GM21786 (cell line): ENCODE data around the gene CCR7.
A peak's percentile ranks its signal among the peaks of the same experiment; 100 is the strongest.

Source experiments
- ATAC-seq: cut with Tn5 transposase; IDR thresholded peaks from one replicate; pipeline ENCODE4 v1.9.1; 2021; ENCODE audit not compliant: unreplicated experiment

CCR7 gene

DNA sequence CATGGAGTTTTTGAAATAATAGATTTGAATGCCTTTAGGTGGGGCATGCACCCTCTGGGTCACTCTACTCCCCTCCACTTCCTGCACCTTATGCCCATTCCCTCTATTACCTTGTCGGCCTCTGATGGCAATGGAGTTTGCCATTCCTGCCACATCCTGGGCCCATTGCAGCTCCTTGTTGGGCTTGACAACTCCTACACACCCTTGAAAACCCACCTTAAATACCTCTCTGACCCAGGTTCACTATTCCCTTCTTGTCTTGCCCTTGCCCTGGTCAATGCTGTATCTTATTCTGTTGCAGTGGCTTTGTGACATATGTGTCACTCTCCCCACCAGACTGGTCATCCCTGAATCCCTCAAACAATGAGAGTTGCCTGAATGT is 2.4 kb downstream of the CCR7 start:
- ATAC-seq, result no peak

DNA sequence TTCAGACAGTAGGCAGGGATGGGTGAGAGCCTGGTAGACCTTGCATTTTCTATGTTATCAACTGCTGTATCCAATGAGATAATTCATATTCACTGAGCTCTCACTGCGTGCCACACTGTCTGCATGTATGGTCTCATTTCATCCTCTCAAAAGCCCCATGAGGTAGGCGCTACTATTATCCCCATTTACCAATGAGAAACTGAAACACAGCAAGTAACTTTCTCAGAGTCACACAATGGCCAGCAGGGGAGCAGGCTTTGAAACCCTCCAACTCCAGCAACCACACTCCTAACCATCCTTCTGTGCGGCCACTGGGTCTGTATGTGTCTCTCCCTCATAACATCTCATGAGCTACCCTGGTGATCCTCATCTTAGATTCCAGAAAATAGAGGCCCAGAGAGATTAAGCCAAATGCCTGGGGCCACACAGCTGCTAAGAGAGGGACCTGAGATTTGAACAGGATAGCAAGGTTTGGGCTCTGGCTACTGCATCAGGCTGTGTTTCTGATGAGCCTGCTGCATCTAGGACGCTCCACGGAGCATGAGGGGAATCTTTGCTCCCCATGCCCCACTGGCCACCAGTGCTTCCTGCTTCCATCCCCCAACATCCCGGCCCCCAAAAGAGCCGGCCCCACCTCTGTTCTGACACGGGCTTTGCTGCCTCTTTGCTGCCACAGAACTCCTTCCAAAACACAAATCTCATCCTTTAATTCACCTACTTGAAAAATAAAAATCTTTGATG is 3.2 kb downstream of the CCR7 start:
- ATAC-seq, result no peak

DNA sequence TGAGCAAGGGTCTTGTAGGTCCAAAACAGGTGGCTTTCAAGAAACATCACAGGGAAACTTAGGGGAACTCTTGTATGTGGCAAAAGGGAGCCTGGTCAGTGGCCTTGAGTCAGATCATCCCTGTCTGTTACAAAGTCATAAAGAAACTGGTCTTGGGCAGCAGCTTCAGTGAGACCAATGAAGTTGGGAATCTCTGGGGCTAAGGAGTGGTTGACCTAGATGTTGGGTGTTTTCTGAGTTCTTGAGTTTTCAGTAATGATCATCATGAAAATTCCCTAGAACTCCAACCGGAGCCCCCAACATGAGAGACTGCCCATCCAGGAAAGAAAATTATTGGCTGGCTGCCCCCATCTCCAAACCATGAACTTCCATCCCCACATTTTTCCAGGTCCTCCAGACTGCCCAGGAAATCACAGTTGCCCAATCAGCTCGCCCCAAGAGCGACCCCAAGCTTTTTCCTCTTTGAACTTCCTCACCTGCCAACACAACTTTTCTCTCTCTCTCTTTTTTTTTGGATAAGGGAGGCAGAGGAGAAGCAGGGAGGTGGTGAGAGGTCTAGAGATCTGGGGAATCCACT is 3.9 kb downstream of the CCR7 start:
- ATAC-seq, result peak; percentile 22

DNA sequence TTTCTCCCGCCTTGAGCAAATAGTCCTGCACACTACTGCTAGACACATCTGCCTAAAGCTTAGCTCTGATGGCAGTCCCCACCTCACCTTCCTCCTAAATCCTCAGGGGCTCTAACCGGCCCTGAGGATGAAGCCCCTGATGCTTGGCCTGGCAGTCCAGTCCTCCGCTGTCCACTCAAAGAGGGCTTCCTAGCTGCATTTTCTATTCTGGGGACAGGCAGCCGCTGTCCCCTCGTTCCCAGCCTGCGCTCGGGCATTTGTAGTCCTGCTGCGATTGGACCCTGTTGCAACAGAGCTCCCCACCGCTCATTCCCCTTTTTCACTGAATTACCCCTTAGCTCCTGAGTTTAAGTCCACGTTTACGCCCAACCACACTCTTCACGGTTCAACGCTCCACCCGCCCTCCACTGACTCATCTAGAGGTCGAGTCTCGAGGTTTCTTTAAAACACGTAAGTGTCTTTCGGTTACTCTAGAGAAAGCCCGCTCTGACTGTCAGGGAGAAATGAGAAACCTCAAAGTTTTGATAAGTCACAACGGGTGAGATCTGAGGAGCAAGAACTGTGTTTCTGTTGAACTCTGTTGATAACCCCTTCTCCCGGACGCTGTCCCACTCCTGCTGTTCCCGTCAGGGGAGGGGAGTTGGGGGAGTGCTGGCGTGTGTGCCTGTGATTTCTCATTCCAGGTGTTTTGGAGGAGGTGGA is 4.5 kb downstream of the CCR7 start:
- ATAC-seq, result peak; percentile 43

DNA sequence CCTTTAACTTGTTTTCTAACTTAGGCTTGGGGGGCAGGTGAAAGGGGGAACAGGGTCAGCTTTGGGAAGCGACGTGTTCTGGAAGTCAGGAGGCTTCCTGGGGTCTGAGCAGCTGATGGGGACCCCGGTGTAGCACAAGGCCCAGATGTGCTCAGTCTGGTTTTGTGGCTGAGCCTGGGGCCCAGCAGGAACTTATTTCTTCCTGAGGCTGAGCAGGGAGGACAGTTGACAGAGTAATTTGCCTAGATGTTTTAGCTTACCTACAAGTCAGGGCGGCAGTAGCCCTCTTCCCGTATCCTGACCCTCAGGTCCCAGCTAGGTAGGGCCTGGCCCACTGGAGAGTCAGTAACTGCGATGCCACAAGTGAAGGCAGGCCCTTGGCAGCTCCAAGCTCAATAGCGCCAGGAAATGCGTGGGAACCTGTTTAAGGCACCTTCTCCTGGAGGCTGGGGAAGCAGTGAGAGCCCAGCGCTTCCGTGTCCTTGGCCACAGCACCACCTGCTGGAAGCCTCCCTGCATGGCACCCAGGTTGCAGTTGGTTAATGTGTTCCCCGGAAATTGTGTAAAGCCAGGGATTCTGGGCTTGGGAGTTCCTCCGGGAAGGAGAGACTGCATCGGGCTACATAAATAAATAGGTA is 5.2 kb downstream of the CCR7 start:
- no peak for ATAC-seq

DNA sequence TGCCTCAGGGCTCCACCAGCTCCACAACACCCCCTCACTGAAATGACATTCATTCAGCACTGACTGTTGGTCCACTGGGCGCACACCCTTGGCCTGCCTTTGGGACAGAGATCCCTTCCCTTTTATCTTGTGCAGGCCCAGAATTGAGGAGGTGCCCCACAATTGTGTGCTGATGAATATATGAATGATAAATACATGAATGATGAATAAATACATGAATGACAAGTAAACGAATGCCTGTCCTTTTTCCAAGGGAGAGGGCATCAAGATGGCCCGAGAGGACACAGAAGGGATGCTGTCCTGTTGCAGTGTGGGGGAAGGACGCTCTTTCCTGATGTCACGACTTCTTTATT is 5.7 kb downstream of the CCR7 start:
- no peak for ATAC-seq

DNA sequence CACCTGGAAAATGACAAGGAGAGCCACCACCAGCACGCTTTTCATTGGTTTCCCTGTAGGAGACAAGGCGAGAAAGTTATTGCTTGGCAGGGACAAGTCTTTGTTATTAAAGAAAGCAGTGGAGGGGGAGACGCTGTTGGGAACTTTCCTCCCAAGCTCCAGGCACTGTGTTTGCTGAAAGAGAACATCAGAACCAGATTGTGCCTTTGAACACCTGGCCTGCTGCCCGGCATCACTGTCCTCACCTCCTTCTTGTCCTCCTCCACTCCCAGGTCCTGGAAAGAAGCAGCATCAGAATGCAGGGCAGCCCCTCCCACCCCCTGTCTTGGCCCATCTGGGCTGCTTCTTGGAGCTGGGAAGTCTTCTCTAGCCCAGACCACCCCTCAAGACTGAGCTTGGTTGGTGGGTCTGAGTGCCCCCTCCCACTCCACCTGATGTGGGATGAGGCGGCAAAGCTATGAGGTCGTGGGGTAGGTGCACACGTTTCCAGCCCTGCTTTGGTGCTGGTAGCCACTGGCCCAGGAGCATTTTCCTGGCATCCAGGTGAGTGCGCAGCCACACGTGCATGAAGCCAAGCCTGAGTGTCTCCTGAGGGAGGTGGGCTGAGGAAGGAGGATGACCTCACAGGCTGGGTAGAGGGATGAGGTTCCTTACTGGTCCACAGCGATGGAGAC is 6.2 kb downstream of the CCR7 start:
- ATAC-seq, result no peak

DNA sequence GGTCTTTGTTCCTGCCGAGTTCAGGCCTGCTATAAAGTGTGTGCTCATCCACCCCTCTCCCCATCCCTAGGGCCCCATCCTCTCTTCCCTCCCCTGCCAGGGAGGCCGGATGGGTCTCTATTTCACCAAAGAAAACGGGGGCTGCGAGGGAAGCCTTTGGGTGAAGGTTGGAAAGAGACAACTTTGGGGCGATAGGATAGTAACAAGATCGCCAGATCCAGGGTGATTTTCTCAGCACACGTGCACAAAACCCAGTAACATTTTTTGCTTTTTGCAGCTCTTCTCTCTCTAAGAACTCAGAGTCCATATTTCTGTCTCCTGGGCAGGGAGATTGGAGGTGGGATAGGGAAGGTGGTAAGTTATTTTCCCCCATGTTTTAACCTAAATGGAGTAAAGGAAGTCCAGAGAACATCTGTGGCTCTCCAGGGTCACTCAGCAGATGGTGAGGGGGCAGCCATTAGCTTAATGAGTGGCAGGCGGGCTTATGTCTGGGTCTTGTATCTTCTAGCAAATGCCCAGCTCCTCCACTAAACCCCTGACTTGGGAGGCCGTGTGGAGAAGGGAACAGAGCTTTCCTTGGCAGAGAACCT is 6.9 kb downstream of the CCR7 start:
- no peak for ATAC-seq

DNA sequence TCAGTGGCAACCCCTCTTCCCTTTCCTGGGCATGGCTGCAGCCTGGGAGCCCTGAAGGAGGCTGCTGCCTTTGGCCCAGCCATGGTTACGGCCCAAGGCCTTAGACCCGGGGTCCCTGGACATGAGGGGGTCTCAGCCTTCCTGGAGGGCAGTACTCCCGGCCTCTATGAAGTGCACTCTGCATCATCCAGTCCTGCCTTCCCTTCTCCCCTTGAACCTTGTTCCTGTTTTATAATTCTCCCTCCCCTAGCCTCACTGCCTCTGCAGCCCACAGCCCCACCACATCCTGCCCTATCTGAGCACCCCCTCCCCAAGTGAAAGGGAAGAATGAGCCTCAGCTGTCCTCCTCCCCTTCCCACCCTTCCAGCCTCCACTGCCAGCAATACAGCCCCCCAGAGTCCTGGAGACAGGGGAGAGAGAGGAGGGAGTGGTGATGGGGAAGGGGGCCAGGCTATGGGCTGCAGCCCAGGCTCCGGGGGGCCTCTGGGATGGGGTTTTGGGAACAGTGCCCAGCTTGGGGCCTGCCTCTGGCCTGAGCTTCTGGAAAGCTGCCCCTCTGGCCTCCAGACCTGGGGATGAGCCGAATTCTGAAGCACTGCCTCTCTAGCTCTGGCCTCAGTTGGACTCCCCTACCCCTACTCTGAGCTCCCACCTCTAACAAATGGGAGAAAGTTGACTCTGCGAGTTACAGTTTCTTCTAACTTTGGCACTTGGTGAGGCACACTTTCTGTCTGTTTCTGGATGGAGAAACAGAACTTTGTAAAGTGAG is 7.6 kb downstream of the CCR7 start:
- no peak for ATAC-seq

DNA sequence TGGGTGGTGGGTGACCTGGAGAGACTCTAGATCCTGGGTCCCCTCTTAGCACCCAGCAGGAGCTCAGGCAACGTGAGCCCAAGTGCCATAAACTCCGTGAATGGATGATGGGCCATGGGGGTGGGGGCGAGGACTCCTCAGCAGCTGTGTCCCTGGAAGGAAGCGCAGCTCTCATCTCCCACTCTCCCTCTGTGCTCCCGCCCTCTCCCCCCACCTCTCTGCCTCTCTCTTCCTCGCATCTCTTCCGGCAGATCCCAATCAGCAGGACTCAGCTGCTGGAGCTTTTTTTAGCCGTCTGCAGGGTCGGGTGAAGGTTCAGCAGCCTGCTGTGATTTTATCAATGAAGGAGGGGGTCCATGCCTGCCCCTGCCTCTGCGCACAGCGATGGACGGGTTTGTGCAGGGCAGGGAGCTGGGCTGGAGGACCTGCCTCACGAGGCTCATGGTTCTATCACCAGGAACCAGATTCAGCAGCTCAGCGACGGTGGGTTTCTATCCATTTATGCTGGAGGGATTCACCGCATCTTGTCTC is 8.3 kb downstream of the CCR7 start:
- ATAC-seq, result no peak

DNA sequence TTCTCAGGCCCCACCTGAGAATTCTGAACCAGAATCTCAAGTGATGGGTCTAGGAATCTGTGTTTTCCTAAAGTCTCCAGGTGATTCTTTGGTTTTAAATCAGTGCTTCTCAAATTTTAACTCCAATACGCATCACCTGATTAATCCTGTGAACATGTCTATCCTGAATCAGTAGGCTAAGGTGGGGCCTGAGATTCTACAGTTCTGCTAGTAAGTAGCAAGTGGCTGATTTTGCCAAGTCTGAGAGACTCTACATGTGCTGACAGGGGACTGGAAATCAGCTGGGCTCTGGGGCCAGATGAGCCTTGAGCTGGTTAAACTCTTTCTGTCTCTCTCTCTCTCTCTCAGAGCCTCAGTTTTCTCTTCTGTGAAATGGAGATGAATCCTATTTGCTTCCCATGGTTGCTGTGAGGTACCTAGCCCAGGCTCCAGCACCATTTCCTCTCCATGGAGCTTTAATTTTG is 9.0 kb downstream of the CCR7 start:
- ATAC-seq, result no peak

DNA sequence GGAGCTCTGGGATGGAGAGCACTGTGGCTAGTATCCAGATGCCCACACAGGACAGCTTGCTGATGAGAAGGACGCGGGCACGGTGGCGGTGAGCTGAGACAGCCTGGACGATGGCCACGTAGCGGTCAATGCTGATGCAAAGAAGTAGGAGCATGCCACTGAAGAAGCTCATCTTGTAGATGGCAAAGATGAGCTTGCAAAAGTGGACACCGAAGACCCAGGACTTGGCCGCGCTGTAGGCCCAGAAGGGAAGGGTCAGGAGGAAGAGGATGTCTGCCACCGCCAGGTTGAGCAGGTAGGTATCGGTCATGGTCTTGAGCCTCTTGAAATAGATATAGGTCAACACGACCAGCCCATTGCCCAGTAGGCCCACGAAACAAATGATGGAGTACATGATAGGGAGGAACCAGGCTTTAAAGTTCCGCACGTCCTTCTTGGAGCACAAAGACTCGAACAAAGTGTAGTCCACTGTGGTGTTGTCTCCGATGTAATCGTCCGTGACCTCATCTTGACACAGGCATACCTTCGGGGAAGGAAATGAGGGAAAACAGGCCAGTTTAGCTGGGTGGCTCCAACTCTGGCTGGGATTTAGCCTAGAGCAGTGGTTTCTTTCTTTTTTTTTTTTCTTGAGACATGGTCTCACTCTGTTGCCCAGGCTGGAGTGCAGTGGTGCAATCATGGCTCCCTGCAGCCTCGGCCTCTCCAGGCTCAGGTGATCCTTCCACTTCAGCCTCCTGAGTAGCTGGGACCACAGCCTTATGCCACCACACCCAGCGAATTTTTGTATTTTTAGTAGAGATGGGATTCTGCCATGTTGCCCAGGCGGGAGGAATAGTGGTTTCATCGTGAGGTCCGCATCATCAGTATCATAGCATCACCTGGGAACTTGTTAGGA is 9.7 kb downstream of the CCR7 start:
- no peak for ATAC-seq

DNA sequence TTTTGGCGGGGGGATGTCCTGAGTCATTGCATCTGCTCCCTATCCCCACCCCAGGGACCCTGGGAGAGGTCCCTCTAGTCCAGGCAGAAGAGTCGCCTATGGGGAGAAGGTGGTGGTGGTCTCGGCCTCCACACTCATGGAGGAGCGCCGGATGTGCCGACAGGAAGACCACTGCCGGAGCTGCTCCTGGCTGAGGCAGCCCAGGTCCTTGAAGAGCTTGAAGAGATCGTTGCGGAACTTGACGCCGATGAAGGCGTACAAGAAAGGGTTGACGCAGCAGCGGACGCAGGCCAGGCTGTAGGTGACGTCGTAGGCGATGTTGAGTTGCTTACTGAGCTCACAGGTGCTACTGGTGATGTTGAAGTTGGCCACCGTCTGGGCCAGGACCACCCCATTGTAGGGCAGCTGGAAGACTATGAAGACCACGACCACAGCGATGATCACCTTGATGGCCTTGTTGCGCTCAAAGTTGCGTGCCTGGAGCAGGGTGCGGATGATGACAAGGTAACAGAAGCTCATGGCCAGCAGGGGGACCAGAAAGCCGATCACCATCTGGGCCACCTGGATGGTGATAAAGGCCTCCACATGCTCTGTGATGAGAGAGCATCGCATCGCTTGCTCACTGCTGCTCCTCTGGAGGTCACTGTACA is 10.5 kb downstream of the CCR7 start:
- ATAC-seq, result no peak

DNA sequence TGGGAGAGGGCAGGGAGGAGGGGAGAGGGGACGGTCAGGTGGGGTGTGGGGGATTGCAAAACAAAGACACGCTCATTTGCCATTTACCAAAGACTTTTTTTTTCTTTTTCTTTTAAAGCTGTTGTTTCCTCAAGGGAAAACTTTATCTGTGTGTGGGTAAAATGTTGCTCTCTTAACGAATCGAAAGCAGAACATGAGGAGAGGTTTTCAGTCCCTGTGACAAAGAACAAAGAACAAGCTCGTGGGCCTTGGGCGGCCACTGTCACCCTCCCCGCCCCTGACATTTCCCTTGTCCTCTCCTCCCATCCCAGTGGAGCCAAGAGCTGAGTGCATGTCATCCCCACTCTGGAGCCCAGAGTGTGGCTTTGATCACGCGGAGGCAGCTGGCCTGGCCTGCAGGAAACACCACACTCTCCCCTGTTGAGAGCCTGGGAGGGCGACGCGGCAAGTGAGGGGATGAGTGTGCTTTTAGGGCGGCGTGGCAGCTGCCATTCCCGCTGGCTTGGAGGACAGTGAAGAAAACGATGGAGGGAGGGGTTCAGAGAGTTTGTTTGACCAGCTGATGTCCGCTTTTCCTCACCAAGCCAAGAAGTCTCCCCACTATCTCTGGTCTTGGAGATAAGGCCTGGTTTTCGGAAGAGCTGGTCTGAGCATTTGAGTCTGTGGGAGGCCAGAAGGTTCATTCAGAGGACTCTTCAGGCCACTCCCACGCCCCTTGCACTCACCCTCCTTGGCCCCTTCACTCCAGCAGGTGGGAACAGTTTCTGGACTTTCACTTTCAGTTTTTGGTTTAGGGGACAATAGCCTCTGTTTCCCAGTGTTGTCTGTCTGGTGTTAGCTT is 11.4 kb downstream of the CCR7 start:
- no peak for ATAC-seq

DNA sequence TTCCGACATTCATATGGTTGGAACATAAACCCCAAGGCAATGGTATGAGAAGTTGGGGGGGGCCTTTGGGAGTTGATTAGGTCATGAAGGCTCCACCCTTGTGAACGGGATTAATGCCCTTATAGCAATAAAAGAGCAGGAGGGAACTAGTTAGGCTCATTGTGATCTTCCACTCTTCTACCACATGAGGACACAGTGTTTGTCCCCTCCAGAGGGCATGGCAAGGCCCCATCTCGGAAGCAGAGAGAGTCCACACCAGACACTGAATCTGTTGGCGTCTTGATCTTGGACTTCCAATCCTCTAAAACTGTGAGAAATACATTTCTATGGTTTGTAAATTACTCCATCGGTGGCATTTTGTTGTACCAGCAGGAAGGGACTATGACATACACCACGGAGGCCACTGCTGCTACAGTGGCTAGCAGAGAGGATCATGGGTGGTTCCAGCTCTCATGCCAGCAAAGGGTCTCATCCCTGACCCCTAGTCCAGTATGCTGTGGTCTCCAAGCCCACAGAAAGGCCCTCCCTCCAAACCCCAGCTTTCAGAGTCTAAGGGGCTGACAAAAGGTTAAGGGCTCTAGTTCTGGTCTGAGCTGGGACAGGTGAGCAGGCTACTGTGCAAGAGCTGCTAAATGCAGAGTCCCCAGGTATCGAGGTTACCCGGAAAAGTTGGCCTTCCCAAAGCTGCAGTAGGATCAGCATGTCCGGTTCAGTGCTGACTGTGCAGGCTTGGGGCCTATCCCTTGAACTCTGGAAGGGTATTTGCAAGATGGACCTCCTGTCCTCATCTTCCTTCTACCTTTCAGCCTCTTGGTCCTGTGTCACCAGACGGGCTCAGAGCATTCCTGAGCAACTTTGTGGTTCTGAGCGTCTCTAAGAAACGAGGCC is 12.2 kb downstream of the CCR7 start:
- ATAC-seq, result no peak

DNA sequence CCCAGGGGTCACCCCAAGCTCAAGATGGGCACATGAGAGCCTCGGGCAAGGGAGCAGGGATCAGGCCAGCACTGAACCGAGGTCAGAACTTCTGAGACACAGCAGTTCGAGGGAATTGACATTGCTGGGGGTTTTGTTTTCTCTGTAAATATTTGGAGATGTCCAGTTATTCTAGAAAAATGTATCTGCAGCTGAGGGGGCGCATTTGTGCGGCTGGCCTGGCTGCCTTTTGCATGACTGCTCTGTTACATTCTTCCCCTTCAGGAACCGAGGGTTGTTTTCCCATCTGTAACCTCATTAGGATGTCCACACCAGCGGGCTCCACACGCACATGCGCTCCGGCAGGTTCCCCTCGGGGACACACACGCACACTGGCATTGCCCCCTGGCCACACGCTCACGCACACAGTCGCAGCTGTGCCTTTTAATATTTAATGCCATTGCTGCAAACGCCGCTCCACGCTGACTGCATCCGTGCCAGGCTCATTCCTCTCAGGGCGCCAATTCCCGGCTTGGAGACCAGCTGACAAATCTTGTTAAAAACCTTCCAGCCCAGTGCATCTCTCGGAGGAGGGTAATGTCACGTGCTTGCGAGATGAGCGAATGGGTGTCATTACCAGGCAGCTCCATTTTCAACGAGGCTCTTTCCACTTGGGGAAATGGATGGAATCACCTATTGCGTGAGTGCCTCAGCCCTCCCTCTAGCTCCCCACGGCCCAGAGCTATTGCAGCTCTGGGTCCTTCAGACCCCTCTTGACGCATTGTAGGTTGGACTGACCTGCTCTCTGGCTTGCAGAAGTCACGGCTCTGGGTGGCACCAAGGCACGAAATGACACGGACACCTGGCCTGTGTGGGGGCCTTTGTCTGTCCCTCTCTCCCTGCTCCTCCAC is 13.1 kb downstream of the CCR7 start:
- no peak for ATAC-seq
